ENCODE data around the gene CCN6.

CCN6 gene

DNA sequence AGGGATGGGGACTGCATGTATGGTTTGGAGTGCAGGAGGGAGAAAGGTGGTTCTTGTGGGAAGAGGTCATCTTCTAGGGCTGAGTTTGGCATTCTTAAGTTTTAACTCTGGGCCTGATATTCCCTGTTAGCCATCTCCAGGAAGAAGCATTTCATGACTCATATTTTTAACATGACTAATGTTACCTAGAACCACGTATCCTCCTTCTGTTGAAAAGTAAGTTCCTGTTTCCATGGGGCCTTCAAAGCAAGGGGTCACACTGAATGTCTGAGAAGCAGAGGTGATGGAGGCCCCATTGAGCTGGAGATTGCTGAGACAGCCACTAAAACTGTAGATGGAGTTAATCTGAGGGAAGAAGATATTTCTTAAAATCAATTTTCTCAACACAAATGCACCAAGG, 63.6 kb downstream of the CCN6 start:
- DNase-seq (ENCODE audit: low read depth in 2 of 2) = no peak

DNA sequence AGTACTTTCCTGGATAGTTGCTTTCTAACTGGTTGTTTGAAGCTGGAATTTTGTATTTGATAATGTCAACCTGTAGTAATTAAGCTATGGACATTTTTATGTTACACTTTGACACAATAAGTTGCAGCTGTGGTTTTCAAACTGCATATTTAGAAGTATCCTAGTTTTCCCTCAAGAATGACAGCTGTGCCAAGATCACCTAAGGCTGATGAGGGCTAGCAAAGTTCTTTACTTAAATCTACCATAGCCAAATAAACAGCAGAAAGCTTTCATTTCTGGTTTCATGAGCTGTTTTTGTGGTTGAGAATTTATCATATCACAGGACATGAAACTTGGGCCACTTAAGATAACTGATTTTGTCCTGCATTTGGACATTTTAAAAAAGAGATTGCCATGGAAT, 64.1 kb downstream of the CCN6 start:
- no peak for DNase-seq (ENCODE audit: low read depth in 2 of 2)
